ENCODE data around the gene FCER2.

The FCER2 gene

GRCh38 chr19:7679771-7680605 lies 21.9 kb downstream of the FCER2 start:
- Histone ChIP-seq H3K9ac (ENCODE audit: low read depth, low read length) (no peak overlapping the region), H3K4me3 (ENCODE audit: low read length) (peak overlapping the region; percentile 98), H3K27me3 (ENCODE audit: control insufficient read depth, insufficient read depth, low read length) (peaks cover 22% of the 10 kb centered on the region), H3K9me3 (replicated peaks; ENCODE audit: low read length) (no peaks in the 10 kb centered on the region), H3K4me2 (ENCODE audit: low read length) (peak overlapping the region; percentile 91), H3K36me3 (ENCODE audit: insufficient read depth, low read length) (peaks cover 15% of the 10 kb centered on the region), H3K4me1 (ENCODE audit: control insufficient read depth, insufficient read depth, low read length) (peaks cover 9% of the 10 kb centered on the region)

GRCh38 chr19:7678971-7679751 lies 22.8 kb downstream of the FCER2 start:
- Histone ChIP-seq H3K9ac (ENCODE audit: low read depth, low read length) (no peak overlapping the region), H3K4me1 (ENCODE audit: control insufficient read depth, insufficient read depth, low read length) (peaks cover 9% of the 10 kb centered on the region)

GRCh38 chr19:7677669-7678311 lies 24.1 kb downstream of the FCER2 start:
- H3K4me2 ChIP-seq (ENCODE audit: low read length): no peak overlapping the region
- peaks cover 8% of the 10 kb centered on the region for H3K36me3 ChIP-seq (ENCODE audit: insufficient read depth, low read length)
- peaks cover 22% of the 10 kb centered on the region for H3K27me3 ChIP-seq (ENCODE audit: control insufficient read depth, insufficient read depth, low read length)
- no peaks in the 10 kb centered on the region for H3K9me3 ChIP-seq (replicated peaks; ENCODE audit: low read length)
- no peak overlapping the region for H3K9ac ChIP-seq (ENCODE audit: low read depth, low read length)
- no peak overlapping the region for H3K4me3 ChIP-seq (ENCODE audit: low read length)
- H3K4me1 ChIP-seq (ENCODE audit: control insufficient read depth, insufficient read depth, low read length): peaks cover 9% of the 10 kb centered on the region

More at GRCh38 chr19:7678971-7679751, 22.8 kb downstream of the FCER2 start:
- Histone ChIP-seq H3K4me3 (ENCODE audit: low read length) (no peak overlapping the region), H3K4me2 (ENCODE audit: low read length) (no peak overlapping the region), H3K27me3 (ENCODE audit: control insufficient read depth, insufficient read depth, low read length) (peaks cover 22% of the 10 kb centered on the region), H3K9me3 (replicated peaks; ENCODE audit: low read length) (no peaks in the 10 kb centered on the region), H3K36me3 (ENCODE audit: insufficient read depth, low read length) (peaks cover 15% of the 10 kb centered on the region)

- no peak within 1 kb of the TSS for H3K9ac ChIP-seq (ENCODE audit: low read depth, low read length)
- H3K4me1 ChIP-seq (ENCODE audit: control insufficient read depth, insufficient read depth, low read length): peaks cover 4% of the 10 kb centered on the region
Observed at GRCh38 chr19:7676854-7677253, 25.1 kb downstream of the FCER2 start, which contains the start of gene MCEMP1. Gene MCEMP1, plus strand, starts transcription at chr19:7677090. Its CDS starts 31 bp downstream, at chr19:7677121.

GRCh38 chr19:7676376-7676775 lies 25.6 kb downstream of the FCER2 start:
- Histone ChIP-seq H3K36me3 (ENCODE audit: insufficient read depth, low read length) (no peaks in the 10 kb centered on the region), H3K27me3 (ENCODE audit: control insufficient read depth, insufficient read depth, low read length) (peaks cover 25% of the 10 kb centered on the region), H3K9ac (ENCODE audit: low read depth, low read length) (no peak overlapping the region), H3K9me3 (replicated peaks; ENCODE audit: low read length) (no peaks in the 10 kb centered on the region), H3K4me3 (ENCODE audit: low read length) (no peak overlapping the region), H3K4me1 (ENCODE audit: control insufficient read depth, insufficient read depth, low read length) (peaks cover 4% of the 10 kb centered on the region), H3K4me2 (ENCODE audit: low read length) (no peak overlapping the region)

More at GRCh38 chr19:7676854-7677253, 25.1 kb downstream of the FCER2 start, which contains the start of gene MCEMP1:
- H3K4me3 ChIP-seq (ENCODE audit: low read length): no peak within 1 kb of the TSS
- no peak within 1 kb of the TSS for H3K4me2 ChIP-seq (ENCODE audit: low read length)
- H3K27me3 ChIP-seq (ENCODE audit: control insufficient read depth, insufficient read depth, low read length): peaks cover 24% of the 10 kb centered on the region
- H3K9me3 ChIP-seq (replicated peaks; ENCODE audit: low read length): no peaks in the 10 kb centered on the region
- no peaks in the 10 kb centered on the region for H3K36me3 ChIP-seq (ENCODE audit: insufficient read depth, low read length)

GRCh38 chr19:7674010-7675005 lies 27.6 kb downstream of the FCER2 start:
- peak overlapping the region; percentile 34 for H3K4me2 ChIP-seq (ENCODE audit: low read length)
- peaks cover 30% of the 10 kb centered on the region for H3K27me3 ChIP-seq (ENCODE audit: control insufficient read depth, insufficient read depth, low read length)
- H3K4me1 ChIP-seq (ENCODE audit: control insufficient read depth, insufficient read depth, low read length): no peaks in the 10 kb centered on the region
- H3K9ac ChIP-seq (ENCODE audit: low read depth, low read length): no peak overlapping the region
- no peaks in the 10 kb centered on the region for H3K36me3 ChIP-seq (ENCODE audit: insufficient read depth, low read length)
- H3K4me3 ChIP-seq (ENCODE audit: low read length): no peak overlapping the region
- H3K9me3 ChIP-seq (replicated peaks; ENCODE audit: low read length): no peaks in the 10 kb centered on the region

- H3K9me3 ChIP-seq (replicated peaks; ENCODE audit: low read length): no peaks in the 10 kb centered on the region
- no peak overlapping the region for H3K9ac ChIP-seq (ENCODE audit: low read depth, low read length)
- no peaks in the 10 kb centered on the region for H3K4me1 ChIP-seq (ENCODE audit: control insufficient read depth, insufficient read depth, low read length)
- no peaks in the 10 kb centered on the region for H3K36me3 ChIP-seq (ENCODE audit: insufficient read depth, low read length)
- H3K4me3 ChIP-seq (ENCODE audit: low read length): no peak overlapping the region
- H3K4me2 ChIP-seq (ENCODE audit: low read length): no peak overlapping the region
- peaks cover 25% of the 10 kb centered on the region for H3K27me3 ChIP-seq (ENCODE audit: control insufficient read depth, insufficient read depth, low read length)
Observed at GRCh38 chr19:7672522-7672921, 29.4 kb downstream of the FCER2 start.

- Histone ChIP-seq H3K27me3 (ENCODE audit: control insufficient read depth, insufficient read depth, low read length) (peaks cover 13% of the 10 kb centered on the region), H3K4me3 (ENCODE audit: low read length) (no peak overlapping the region), H3K9ac (ENCODE audit: low read depth, low read length) (no peak overlapping the region), H3K9me3 (replicated peaks; ENCODE audit: low read length) (no peaks in the 10 kb centered on the region), H3K36me3 (ENCODE audit: insufficient read depth, low read length) (no peaks in the 10 kb centered on the region), H3K4me2 (ENCODE audit: low read length) (no peak overlapping the region), H3K4me1 (ENCODE audit: control insufficient read depth, insufficient read depth, low read length) (no peaks in the 10 kb centered on the region)
Observed at GRCh38 chr19:7670790-7671189, 31.1 kb downstream of the FCER2 start.

- H3K9me3 ChIP-seq (replicated peaks; ENCODE audit: low read length): no peaks in the 10 kb centered on the region
- H3K4me3 ChIP-seq (ENCODE audit: low read length): no peak overlapping the region
- no peaks in the 10 kb centered on the region for H3K4me1 ChIP-seq (ENCODE audit: control insufficient read depth, insufficient read depth, low read length)
- no peaks in the 10 kb centered on the region for H3K36me3 ChIP-seq (ENCODE audit: insufficient read depth, low read length)
- no peak overlapping the region for H3K9ac ChIP-seq (ENCODE audit: low read depth, low read length)
- H3K4me2 ChIP-seq (ENCODE audit: low read length): no peak overlapping the region
- H3K27me3 ChIP-seq (ENCODE audit: control insufficient read depth, insufficient read depth, low read length): peaks cover 13% of the 10 kb centered on the region
Observed at GRCh38 chr19:7670150-7670783, 31.7 kb downstream of the FCER2 start.

- Histone ChIP-seq H3K36me3 (ENCODE audit: insufficient read depth, low read length) (no peaks in the 10 kb centered on the region), H3K27me3 (ENCODE audit: control insufficient read depth, insufficient read depth, low read length) (peaks cover 13% of the 10 kb centered on the region), H3K4me1 (ENCODE audit: control insufficient read depth, insufficient read depth, low read length) (no peaks in the 10 kb centered on the region), H3K4me2 (ENCODE audit: low read length) (no peak overlapping the region), H3K9ac (ENCODE audit: low read depth, low read length) (no peak overlapping the region), H3K9me3 (replicated peaks; ENCODE audit: low read length) (no peaks in the 10 kb centered on the region), H3K4me3 (ENCODE audit: low read length) (no peak overlapping the region)
Observed at GRCh38 chr19:7669641-7670040, 32.3 kb downstream of the FCER2 start.

All from skeletal muscle satellite cell (primary cell).